HG03095 (cell line): Measurements from ENCODE around the gene GCN1.

Experiments
- ATAC-seq: cut with Tn5 transposase; IDR thresholded peaks from one replicate; pipeline ENCODE4 v1.9.1; 2021; ENCODE audit warnings: moderate library complexity; ENCODE audit not compliant: unreplicated experiment

Gene GCN1

DNA sequence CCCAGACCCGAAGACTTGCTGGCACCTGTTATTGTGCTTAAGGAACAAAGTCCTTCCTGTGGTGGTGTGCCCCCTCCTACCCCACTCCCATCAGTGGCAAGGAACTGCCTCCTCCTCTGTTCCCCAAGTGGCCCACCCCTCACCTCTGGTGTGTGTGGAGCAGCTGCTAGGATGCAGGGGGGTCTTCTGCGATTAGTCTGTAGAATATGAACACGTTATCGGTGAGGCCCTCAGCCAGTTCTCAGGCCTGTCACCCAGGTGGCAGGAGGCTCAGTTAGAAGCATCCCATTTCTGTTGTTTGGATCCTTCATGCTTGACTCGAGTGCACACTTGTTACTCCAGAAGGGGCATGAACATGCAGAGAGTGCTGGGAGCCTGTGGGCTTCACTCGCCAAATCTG, 117.3 kb downstream of the GCN1 start:
- ATAC-seq: no peak
